UCSD-AML1 (cell line): Measurements from ENCODE around the gene LETM1.

ENCODE experiments used
- DNase-seq: peaks from one replicate; lab custom pipeline; 2025; ENCODE audit not compliant: unreplicated experiment; lab: John Stamatoyannopoulos, UW

The LETM1 gene

GRCh38 chr4:1808851-1809753, 46.9 kb downstream of the LETM1 start:
- DNase-seq: no peak

GRCh38 chr4:1808396-1808795, 47.6 kb downstream of the LETM1 start:
- no peak for DNase-seq

DNA sequence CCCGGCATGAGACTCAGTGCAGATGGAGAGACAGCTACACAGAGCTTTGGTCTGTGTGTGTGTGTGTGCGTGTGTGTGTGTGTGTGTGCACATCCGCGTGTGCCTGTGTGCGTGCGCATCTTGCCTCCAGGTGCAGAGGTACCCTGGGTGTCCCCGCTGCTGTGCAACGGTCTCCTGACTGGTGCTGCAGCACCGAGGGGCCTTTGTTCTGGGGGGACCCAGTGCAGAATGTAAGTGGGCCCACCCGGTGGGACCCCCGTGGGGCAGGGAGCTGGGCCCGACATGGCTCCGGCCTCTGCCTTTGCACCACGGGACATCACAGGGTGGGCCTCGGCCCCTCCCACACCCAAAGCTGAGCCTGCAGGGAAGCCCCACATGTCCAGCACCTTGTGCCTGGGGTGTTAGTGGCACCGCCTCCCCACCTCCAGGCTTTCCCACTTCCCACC, 48.6 kb downstream of the LETM1 start:
- DNase-seq: no peak

DNA sequence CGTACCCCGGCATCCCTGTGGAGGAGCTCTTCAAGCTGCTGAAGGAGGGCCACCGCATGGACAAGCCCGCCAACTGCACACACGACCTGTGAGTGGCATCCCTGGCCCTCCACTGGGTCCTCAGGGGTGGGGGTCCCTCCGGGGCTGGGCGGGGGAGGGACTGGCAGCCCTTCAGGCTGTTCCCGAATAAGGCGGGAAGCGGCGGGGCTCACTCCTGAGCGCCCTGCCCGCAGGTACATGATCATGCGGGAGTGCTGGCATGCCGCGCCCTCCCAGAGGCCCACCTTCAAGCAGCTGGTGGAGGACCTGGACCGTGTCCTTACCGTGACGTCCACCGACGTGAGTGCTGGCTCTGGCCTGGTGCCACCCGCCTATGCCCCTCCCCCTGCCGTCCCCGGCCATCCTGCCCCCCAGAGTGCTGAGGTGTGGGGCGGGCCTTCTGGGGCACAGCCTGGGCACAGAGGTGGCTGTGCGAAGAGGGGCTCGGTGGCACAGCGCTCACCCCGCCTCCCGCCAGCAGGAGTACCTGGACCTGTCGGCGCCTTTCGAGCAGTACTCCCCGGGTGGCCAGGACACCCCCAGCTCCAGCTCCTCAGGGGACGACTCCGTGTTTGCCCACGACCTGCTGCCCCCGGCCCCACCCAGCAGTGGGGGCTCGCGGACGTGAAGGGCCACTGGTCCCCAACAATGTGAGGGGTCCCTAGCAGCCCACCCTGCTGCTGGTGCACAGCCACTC, 49.2 kb downstream of the LETM1 start:
- DNase-seq: no peak

DNA sequence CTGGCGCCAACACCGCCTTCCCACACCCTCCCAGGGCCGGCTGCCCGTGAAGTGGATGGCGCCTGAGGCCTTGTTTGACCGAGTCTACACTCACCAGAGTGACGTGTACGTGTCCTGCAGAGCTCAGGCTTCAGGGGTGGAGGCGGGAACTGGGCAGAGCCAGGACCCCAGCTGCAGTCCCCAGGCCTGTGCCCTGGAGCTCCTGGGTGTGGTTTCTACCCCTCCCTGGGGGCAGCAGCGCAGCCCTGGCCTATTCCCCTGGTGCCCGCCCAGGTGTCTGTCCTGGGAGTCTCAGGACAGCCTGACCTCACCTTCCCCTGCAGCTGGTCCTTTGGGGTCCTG, 49.8 kb downstream of the LETM1 start:
- DNase-seq: no peak

- DNase-seq: no peak
Observed at GRCh38 chr4:1805493-1806222, 50.3 kb downstream of the LETM1 start.

- no peak for DNase-seq
Observed at GRCh38 chr4:1804638-1805492, 51.1 kb downstream of the LETM1 start.

DNA sequence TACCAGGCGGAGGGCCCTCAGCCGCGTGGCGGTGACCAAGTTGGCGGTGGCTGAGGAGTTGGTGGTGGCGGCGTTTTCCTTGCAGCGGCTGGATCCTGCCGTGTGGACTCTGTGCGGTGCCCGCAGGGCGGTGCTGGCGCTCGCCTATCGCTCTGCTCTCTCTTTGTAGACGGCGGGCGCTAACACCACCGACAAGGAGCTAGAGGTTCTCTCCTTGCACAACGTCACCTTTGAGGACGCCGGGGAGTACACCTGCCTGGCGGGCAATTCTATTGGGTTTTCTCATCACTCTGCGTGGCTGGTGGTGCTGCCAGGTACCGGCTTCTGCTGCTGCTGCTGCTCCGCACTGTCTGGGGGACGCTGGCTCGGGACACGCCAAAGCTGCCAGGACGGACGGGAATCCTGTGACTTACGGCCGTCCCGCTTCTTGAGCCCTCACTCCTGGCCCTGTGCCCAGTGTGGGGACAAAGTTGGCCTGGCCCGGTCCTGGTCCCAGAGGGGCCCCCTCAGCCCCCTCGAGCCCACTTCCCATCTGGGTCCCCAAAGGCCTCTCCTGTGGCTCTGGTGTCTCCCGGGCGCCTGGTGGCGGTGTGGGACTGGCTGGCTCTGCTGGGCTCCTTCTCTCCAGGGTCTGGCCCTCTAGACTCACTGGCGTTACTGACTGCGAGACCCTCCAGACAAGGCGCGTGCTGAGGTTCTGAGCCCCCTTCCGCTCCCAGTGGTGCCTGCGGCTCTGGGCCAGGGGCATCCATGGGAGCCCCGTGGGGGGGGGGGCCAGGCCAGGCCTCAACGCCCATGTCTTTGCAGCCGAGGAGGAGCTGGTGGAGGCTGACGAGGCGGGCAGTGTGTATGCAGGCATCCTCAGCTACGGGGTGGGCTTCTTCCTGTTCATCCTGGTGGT, 52.2 kb downstream of the LETM1 start:
- no peak for DNase-seq

DNA sequence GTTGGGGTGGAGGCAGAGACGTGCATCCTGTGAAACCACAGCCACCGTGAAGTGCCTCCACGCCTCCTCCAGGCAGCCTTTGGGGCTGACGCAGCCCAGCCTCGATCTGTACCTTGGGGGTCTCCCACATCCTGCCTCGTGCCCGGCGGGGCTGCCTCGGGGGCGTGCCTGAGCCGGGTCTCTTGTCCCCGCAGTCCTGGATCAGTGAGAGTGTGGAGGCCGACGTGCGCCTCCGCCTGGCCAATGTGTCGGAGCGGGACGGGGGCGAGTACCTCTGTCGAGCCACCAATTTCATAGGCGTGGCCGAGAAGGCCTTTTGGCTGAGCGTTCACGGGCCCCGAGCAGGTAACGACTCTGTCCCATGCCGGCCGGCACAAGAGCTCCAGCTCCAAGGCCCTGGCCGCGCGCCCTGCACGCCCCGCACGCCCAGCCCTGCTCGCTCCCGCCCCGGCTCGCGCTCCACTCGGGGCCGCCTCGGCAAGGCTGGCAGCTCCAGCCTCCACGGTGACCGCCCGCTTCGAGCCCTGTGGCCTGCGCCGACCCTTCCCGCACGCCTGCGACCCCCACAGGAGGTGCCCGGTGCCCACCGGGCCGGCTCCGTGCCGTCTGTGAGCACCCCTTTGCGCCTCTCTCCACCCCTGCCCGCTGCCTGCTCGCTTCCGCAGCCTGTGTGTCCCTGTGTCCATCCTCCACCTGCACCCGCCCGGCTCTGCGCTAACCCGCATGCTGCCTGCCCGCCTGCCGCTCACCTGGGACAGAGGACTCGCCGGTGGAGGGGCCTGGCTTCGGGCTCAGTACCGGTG, 53.0 kb downstream of the LETM1 start:
- DNase-seq: no peak

GRCh38 chr4:1802151-1802715, 53.7 kb downstream of the LETM1 start:
- no peak for DNase-seq

DNA sequence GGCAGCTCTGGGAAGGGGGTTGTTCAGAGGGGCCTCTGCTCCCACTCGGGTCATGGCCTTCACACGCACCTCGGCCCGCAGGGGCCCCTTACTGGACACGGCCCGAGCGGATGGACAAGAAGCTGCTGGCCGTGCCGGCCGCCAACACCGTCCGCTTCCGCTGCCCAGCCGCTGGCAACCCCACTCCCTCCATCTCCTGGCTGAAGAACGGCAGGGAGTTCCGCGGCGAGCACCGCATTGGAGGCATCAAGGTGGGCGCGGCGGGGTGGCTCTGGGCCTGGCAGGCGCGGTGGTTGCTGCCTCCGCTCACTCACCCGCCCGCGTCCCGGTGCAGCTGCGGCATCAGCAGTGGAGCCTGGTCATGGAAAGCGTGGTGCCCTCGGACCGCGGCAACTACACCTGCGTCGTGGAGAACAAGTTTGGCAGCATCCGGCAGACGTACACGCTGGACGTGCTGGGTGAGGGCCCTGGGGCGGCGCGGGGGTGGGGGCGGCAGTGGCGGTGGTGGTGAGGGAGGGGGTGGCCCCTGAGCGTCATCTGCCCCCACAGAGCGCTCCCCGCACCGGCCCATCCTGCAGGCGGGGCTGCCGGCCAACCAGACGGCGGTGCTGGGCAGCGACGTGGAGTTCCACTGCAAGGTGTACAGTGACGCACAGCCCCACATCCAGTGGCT, 54.5 kb downstream of the LETM1 start:
- DNase-seq: no peak

DNA sequence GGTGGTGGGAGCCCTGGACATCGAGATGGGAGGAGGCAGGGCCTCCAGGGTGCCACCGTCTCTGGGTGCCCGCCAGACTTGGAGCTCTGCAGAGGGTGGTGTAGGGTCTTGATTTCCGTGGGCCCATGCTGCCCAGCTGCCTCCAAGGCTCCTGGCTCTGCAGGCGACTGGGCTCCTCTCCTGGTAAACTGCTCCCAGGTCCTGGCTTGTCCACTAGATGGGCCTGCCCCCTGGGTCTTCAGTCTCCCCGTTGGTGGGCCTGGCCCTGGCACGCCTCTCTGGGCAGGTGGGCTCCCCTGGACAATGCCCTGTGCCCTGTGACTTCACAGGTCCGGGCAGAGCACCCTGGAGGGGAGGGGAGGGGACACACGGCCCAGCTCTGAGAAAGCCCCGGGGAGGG, 55.2 kb downstream of the LETM1 start:
- DNase-seq: no peak

- no peak for DNase-seq
Observed at GRCh38 chr4:1799387-1800375, 56.3 kb downstream of the LETM1 start.

- DNase-seq: no peak
Observed at GRCh38 chr4:1798580-1799386, 57.2 kb downstream of the LETM1 start.

GRCh38 chr4:1797861-1798579, 57.9 kb downstream of the LETM1 start:
- DNase-seq: no peak
